ENCODE measurements around the gene SLC47A2. TPM values are rescaled to one million over a fixed set of nuclear protein-coding genes. Genes with fewer than 3 reads are reported as not detected.
A peak's percentile ranks its signal among the peaks of the same experiment; 100 is the strongest.

Gene SLC47A2
- total and polyA plus RNA-seq, 8 donors = 0.78 TPM; not detected in 7

DNA sequence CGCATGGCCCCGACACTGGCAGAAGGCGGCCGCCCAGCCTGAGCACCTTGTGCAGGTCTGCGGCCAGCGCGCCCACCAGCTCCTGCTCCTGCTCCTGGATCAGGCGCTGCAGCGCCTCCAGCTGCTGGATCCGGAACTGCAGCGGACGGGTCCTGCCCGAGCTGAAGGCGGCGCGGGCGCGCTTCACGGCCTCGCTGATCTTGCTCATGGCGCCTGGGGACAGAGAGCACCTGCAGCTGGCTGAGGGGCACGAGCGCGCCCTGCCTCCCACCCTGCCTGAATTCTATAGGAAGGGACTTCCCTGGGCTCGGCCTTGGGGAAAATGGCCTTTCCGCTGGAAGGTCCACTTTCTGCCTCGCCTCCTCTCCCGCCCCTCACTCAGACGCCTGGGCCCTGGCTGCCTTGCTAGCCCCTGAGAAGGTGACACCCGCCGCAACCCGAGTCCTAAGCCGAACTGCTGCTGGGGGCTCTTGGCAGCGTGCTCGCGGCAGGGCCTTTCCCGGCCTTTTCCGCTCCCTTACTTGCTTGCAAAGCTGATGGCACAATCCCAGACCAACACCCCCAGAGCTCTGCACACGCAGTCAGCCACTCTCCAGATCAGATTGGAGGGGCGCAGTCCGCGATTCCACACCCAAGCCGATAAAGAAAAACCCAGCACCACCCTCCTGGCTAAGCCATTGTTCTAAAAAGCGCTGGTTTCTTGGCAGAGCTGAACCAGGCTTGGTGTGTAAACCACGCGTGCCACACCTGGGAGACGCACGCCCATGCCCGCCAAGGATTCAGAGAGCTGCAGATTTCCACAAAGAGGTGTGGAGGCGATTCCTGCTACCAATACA is 28.8 kb upstream of the SLC47A2 start:
- intact Hi-C loops (cut with DNase I; ENCODE audit: low total_unique reads) = no loop called here
- TF ChIP-seq POLR2AphosphoS5 (IDR thresholded peaks at IDR 0.05) = peak in 2 of 3 donors; percentile 68 to 75
- no peak for TF ChIP-seq EP300 (IDR thresholded peaks at IDR 0.05)
- TF ChIP-seq, protein P1, sequence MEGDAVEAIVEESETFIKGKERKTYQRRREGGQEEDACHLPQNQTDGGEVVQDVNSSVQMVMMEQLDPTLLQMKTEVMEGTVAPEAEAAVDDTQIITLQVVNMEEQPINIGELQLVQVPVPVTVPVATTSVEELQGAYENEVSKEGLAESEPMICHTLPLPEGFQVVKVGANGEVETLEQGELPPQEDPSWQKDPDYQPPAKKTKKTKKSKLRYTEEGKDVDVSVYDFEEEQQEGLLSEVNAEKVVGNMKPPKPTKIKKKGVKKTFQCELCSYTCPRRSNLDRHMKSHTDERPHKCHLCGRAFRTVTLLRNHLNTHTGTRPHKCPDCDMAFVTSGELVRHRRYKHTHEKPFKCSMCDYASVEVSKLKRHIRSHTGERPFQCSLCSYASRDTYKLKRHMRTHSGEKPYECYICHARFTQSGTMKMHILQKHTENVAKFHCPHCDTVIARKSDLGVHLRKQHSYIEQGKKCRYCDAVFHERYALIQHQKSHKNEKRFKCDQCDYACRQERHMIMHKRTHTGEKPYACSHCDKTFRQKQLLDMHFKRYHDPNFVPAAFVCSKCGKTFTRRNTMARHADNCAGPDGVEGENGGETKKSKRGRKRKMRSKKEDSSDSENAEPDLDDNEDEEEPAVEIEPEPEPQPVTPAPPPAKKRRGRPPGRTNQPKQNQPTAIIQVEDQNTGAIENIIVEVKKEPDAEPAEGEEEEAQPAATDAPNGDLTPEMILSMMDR (IDR thresholded peaks at IDR 0.05) = peak in 6 of 7 experiments; percentile 67 to 98 (median 90)
- no peak for TF ChIP-seq POLR2A (IDR thresholded peaks at IDR 0.05)
- 11 to 37% (median 15%) methylated on average over 18 to 50 of the region's 50 CpGs for WGBS, 5 donors
- H3K27me3 ChIP-seq = no peaks in the 10 kb centered on the region
- peaks cover 0 to 5% (median 1%) of the 10 kb centered on the region in 4 donors for H3K36me3 ChIP-seq
- H3K27ac ChIP-seq = peak overlapping the region; percentile 76 to 85 (median 81)
- H3K4me3 ChIP-seq = peak overlapping the region; percentile 48 to 55 (median 52)
- no peaks in the 10 kb centered on the region for H3K9me3 ChIP-seq
- H3K4me1 ChIP-seq = peaks cover 13 to 42% (median 33%) of the 10 kb centered on the region in 4 donors
- peak; percentile 96 to 97 for DNase-seq

DNA sequence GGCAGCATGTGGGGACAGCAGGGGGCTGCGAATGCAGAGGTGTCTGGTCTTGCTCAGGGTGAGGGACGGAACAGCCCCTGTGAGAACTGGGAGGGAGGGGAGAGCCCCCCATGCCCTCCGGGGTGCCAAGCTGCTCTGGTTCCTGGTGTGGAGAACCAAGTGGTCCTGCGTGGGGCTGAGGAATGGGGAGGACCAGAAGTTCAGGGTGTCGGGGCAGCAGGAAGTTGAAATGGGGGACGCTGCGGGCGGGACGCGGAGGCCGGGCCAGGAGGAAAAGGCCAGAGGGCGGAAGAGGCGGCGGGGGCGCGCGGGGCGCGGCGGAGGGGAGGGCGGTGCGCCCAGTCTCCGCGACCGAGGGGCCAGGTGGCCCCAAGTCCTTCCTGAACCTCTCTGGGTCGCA is 28.1 kb upstream of the SLC47A2 start:
- no peaks in the 10 kb centered on the region for H3K9me3 ChIP-seq
- peaks cover 13 to 39% (median 32%) of the 10 kb centered on the region in 4 donors for H3K4me1 ChIP-seq
- H3K4me3 ChIP-seq = peak overlapping the region; percentile 48 to 55 (median 52)
- WGBS, 5 donors = 6 to 20% (median 9%) methylated on average over 8 to 26 of the region's 26 CpGs
- H3K27me3 ChIP-seq = no peaks in the 10 kb centered on the region
- peaks cover 0 to 10% (median 4%) of the 10 kb centered on the region in 4 donors for H3K36me3 ChIP-seq
- DNase-seq = no peak
- intact Hi-C loops (cut with DNase I; ENCODE audit: low total_unique reads) = no loop called here
- H3K27ac ChIP-seq = peak overlapping the region; percentile 76 to 85 (median 81)
- TF ChIP-seq EP300 (IDR thresholded peaks at IDR 0.05) = no peak
- TF ChIP-seq POLR2A (IDR thresholded peaks at IDR 0.05) = no peak
- no peak for TF ChIP-seq POLR2AphosphoS5 (IDR thresholded peaks at IDR 0.05)
- TF ChIP-seq, protein P1 (IDR thresholded peaks at IDR 0.05) = no peak

DNA sequence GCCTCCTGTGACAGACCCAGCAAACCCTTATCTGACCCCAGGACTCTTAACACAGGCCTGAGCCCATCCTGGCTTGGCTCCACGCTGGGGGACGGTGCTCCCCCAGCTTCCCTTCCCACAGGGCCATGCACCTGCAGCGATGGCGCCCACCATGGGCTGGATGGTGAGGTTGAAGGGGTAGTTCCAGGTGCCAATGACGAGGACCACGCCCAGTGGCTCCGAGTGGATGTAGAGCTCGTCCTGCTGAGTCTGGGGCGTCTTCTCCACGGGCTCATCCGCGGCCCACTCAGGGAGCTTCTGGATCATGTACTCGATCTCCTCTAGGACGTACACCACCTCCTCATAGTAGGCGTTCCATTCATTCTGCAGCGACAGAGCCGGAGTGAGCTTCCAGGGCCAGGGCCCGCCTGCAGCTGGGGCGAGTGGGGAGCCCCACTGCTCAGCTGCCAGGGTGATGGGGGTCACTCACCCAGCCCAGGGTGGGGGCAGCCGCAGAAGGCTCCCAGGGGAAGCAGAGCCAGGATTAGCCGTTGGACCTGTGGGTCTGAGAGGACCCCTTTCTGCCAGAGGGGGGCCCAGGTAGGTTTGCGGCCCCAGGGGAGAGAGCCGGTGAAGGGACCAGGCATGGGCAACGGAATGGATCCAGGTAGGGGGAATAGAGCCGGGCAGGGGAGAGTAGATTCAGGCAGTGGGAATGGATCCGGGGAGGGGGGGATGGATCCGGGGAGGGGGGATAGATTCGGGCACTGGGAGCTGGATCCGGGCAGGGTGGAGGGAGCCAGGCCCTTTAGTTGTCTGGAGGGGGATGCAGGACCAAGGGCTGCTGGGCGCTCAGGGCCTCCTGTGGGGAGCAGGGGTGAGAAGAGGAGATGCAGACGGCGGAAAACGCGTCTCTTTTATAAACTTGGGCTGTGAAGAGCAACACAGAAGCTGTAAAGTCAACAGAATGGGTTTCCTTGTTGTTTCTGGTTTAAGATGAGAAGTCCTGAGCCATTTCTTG is 27.0 kb upstream of the SLC47A2 start:
- TF ChIP-seq POLR2A (IDR thresholded peaks at IDR 0.05) = no peak
- TF ChIP-seq, protein P1 (IDR thresholded peaks at IDR 0.05) = no peak
- no peak for TF ChIP-seq POLR2AphosphoS5 (IDR thresholded peaks at IDR 0.05)
- TF ChIP-seq EP300 (IDR thresholded peaks at IDR 0.05) = no peak
- Histone ChIP-seq H3K9me3 (no peaks in the 10 kb centered on the region), H3K27me3 (no peaks in the 10 kb centered on the region), H3K36me3 (peaks cover 0 to 20% (median 9%) of the 10 kb centered on the region in 4 donors), H3K27ac (peak overlapping the region in 2 of 5 donors; percentile 6 to 81), H3K4me1 (peaks cover 7 to 30% (median 22%) of the 10 kb centered on the region in 4 donors), H3K4me3 (no peak overlapping the region)
- intact Hi-C loops (cut with DNase I; ENCODE audit: low total_unique reads) = no loop called here
- DNase-seq = no peak
- 94 to 96% (median 95%) methylated on average over 30 to 34 of the region's 34 CpGs for WGBS, 5 donors

DNA sequence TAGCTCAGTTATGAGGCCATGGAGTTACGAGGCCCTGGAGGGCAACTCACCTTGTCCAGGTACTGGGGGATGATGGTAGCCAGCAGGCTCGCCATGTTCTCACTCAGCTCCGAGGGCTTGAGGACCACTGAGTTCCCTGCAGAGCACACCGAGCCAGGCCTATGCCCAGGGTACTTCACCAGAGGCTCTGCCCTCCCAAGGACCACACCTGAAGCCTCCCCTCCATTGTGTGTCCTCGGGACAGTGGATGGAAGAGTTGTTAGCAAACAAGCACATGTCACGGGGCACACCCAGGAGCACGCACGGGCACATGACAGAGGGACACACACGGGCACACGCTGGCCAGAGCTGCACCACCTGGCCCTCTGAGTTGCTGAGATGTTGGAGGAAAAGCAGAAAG is 26.1 kb upstream of the SLC47A2 start:
- WGBS, 5 donors = 81 to 93% (median 88%) methylated on average over 6 to 10 of the region's 10 CpGs
- intact Hi-C loops (cut with DNase I; ENCODE audit: low total_unique reads) = no loop called here

More for the DNA sequence above, 26.1 kb upstream of the SLC47A2 start:
- Histone ChIP-seq H3K27me3 (no peaks in the 10 kb centered on the region), H3K9me3 (no peaks in the 10 kb centered on the region), H3K27ac (peak overlapping the region in 1 of 5 donors; percentile 6), H3K4me3 (no peak overlapping the region), H3K36me3 (peaks cover 0 to 25% (median 10%) of the 10 kb centered on the region in 4 donors), H3K4me1 (peaks cover 7 to 26% (median 19%) of the 10 kb centered on the region in 4 donors)
- DNase-seq = no peak
- TF ChIP-seq POLR2A (IDR thresholded peaks at IDR 0.05) (no peak), POLR2AphosphoS5 (IDR thresholded peaks at IDR 0.05) (peak in 1 of 3 donors; percentile 3), EP300 (IDR thresholded peaks at IDR 0.05) (no peak)

Measured in stomach (tissue), 9 donors.